GM12878 (cell line): ENCODE results near the gene PGAP6. TPM values are rescaled to one million over a fixed set of nuclear protein-coding genes. Genes with fewer than 3 reads are reported as not detected.

Source experiments
- ATAC-seq: fragments of 200-7000 bp; cut with Tn5 transposase; 3 replicates; pipeline ENCODE4 v1.9.1; 2020; ENCODE audit warnings: mild to moderate bottlenecking, moderate library complexity
- BruUV-seq: library from RNA; stranded (reverse); fragments of 400-500 nt; replicated peaks from 2 replicates; lab custom pipeline; 2021; lab: Mats Ljungman, UMichigan
- CTCF ChIA-PET: fragments of 300-600 bp; sonication (Branson Sonifier 250); formaldehyde crosslinking; extraction: SDS; loops from one replicate; lab custom pipeline; 2021; ENCODE audit warnings: inconsistent platforms; lab: Yijun Ruan, JAX
- POLR2A ChIA-PET: fragments of 350-600 bp; formaldehyde crosslinking; extraction: SDS; loops from one replicate; lab custom pipeline; 2021; ENCODE audit warnings: inconsistent platforms; lab: Charles Lee
- RAD21 ChIA-PET: fragments of 300-600 bp; sonication (Branson Sonifier 250); formaldehyde crosslinking; loops from one replicate; lab custom pipeline; 2023; ENCODE audit warnings: antibody characterized with exemption; ENCODE audit not compliant: unreplicated experiment; lab: Charles Lee
- SMC1A ChIA-PET: fragments of 300-600 bp; sonication (Branson Sonifier 250); formaldehyde crosslinking; loops from one replicate; lab custom pipeline; 2023; ENCODE audit not compliant: unreplicated experiment, uncharacterized antibody; lab: Charles Lee
- DNase-seq: peaks from one replicate; pipeline ENCODE4 v3.0.0-alpha.2; 2011; ENCODE audit warnings: low read depth, low spot score
- FAIRE-seq: peaks from 3 replicates; lab custom pipeline; 2011; peaks lifted over from hg19 to GRCh38; lab: Jason Lieb, UNC
- H2AFZ ChIP-seq: 2 replicates; pipeline ENCODE4 v1.6.0; 2011; ENCODE audit warnings: low read depth, low read length, control low read depth; ENCODE audit not compliant: control insufficient read depth
- H3K27ac ChIP-seq: 2 replicates; pipeline ENCODE4 v1.5.1; 2011; ENCODE audit warnings: control low read depth; ENCODE audit not compliant: control insufficient read depth, insufficient read depth
- H3K27me3 ChIP-seq, 2 experiments: replicated peaks in 1 of 2; 2 replicates each; pipeline versions ENCODE4 v1.6.0 to v1.6.1; 2011; ENCODE audit warnings: low read length in 1 of 2; ENCODE audit not compliant: control insufficient read depth in 2 of 2, insufficient read depth in 2 of 2
- H3K36me3 ChIP-seq, 2 experiments: 2 replicates each; pipeline ENCODE4 v1.5.1; 2011; ENCODE audit warnings: low read length in 1 of 2; ENCODE audit not compliant: control insufficient read depth in 2 of 2, insufficient read depth in 2 of 2
- H3K4me1 ChIP-seq: 2 replicates; pipeline ENCODE4 v1.6.1; 2011; ENCODE audit warnings: mild to moderate bottlenecking, low read length, moderate library complexity, mixed read lengths; ENCODE audit not compliant: control insufficient read depth, insufficient read depth
- H3K4me2 ChIP-seq: 2 replicates; pipeline ENCODE4 v1.6.0; 2011; ENCODE audit warnings: control low read depth; ENCODE audit not compliant: control insufficient read depth, insufficient read depth
- H3K4me3 ChIP-seq: fragments of 200-600 bp; sonication (generic); 2 replicates; pipeline ENCODE4 v1.5.1; 2016
- H3K79me2 ChIP-seq: 2 replicates; pipeline ENCODE4 v1.6.0; 2011; ENCODE audit warnings: low read length; ENCODE audit not compliant: control insufficient read depth, insufficient read depth
- H3K9ac ChIP-seq: 2 replicates; pipeline ENCODE4 v1.8.0; 2011; ENCODE audit warnings: low read length, control low read depth, mixed read lengths; ENCODE audit not compliant: control insufficient read depth, insufficient read depth
- H3K9me3 ChIP-seq: replicated peaks from 3 replicates; pipeline ENCODE4 v1.5.1; 2011; ENCODE audit warnings: mild to moderate bottlenecking, low read length; ENCODE audit not compliant: control insufficient read depth, insufficient read depth
- H4K20me1 ChIP-seq: 2 replicates; pipeline ENCODE4 v1.6.0; 2011; ENCODE audit not compliant: control insufficient read depth, insufficient read depth
- CHD4 ChIP-seq: fragments of 200-600 bp; sonication (generic); IDR thresholded peaks from 2 replicates; pipeline ENCODE4 v1.6.1; 2016; ENCODE audit warnings: mild to moderate bottlenecking
- ETV6 ChIP-seq, 2 experiments: fragments of 450-650 bp in 1 of 2; IDR thresholded peaks in 1 of 2; conservative IDR thresholded peaks in 1 of 2; 2 replicates each; pipeline ENCODE4 v1.6.1; 2014; ENCODE audit warnings: antibody characterized with exemption in 1 of 2, borderline replicate concordance in 1 of 2, low read depth in 1 of 2, mild to moderate bottlenecking in 1 of 2, moderate library complexity in 1 of 2
- HCFC1 ChIP-seq: fragments of 150-350 bp; IDR thresholded peaks from 2 replicates; pipeline ENCODE4 v1.6.1; 2014; ENCODE audit warnings: low read length
- MTA3 ChIP-seq: IDR thresholded peaks from 2 replicates; pipeline ENCODE4 v1.6.1; 2012; ENCODE audit warnings: low read length, inconsistent platforms, borderline replicate concordance
- NBN ChIP-seq: fragments of 450-650 bp; IDR thresholded peaks from 2 replicates; pipeline ENCODE4 v1.6.1; 2016
- NFYB ChIP-seq: IDR thresholded peaks from 2 replicates; pipeline ENCODE4 v1.6.1; 2011; ENCODE audit warnings: low read depth, mild to moderate bottlenecking, low read length, improper control_type of control experiment, moderate library complexity; ENCODE audit not compliant: insufficient read depth
- PRDM15 ChIP-seq: fragments of 450-650 bp; formaldehyde crosslinking; IDR thresholded peaks from 2 replicates; pipeline ENCODE4 v1.4.0; 2020; ENCODE audit warnings: mild to moderate bottlenecking, moderate library complexity
- SMARCA5 ChIP-seq: fragments of 450-650 bp; IDR thresholded peaks from 2 replicates; pipeline ENCODE4 v1.6.1; 2017; ENCODE audit warnings: mild to moderate bottlenecking
- TCF7 ChIP-seq: IDR thresholded peaks from 2 replicates; pipeline ENCODE4 v1.6.1; 2014; ENCODE audit warnings: antibody characterized with exemption, borderline replicate concordance
- WRNIP1 ChIP-seq: IDR thresholded peaks from 2 replicates; pipeline ENCODE4 v1.6.1; 2011; ENCODE audit warnings: low read depth, low read length, improper control_type of control experiment, borderline replicate concordance
- ZNF24 ChIP-seq: fragments of 450-650 bp; IDR thresholded peaks from 2 replicates; pipeline ENCODE4 v1.6.1; 2017; ENCODE audit warnings: antibody characterized with exemption, mild to moderate bottlenecking
- ZNF384 ChIP-seq: IDR thresholded peaks from 2 replicates; pipeline ENCODE4 v1.6.1; 2012; ENCODE audit warnings: low read depth, mild to moderate bottlenecking, low read length, improper control_type of control experiment, borderline replicate concordance
- ZNF592 ChIP-seq: fragments of 450-650 bp; IDR thresholded peaks from 2 replicates; pipeline ENCODE4 v1.6.1; 2017; ENCODE audit warnings: mild to moderate bottlenecking, moderate library complexity
- ZZZ3 ChIP-seq: IDR thresholded peaks from 2 replicates; pipeline ENCODE4 v1.6.1; 2011; ENCODE audit warnings: low read depth; ENCODE audit not compliant: control insufficient read depth, insufficient read length
- WGBS: methylation state at CpG from one replicate; pipeline ENCODE4 v1.1.6; 2016; ENCODE audit warnings: low lambda C conversion rate; ENCODE audit not compliant: insufficient replicate concordance, insufficient coverage; ENCODE audit errors: missing lambda C conversion rate; 5-methylcytosine and 5-hydroxymethylcytosine counted together
- in situ Hi-C: fragments of 300-500 bp; cut with MboI; formaldehyde crosslinking; loops from 9 replicates; pipeline ENCODE4 v1.14.3; 2018; ENCODE audit warnings: mixed read lengths
- intact Hi-C: fragments of 100-400 bp; cut with micrococcal nuclease; formaldehyde crosslinking; loops from one replicate; pipeline ENCODE4 v1.14.2; 2022; ENCODE audit not compliant: unreplicated experiment
- polyA plus RNA-seq, 11 experiments: library from polyadenylated mRNA; depleted of rRNA in 4 of 11; unstranded in 6 of 11; stranded (reverse) in 5 of 11; fragments of >200 nt; fragmentation: Nextera tagmentation in 4 of 11; fragmentation: Illumina TruSeq in 1 of 11; extraction: Ambion mirVana in 4 of 11; extraction: Trizol in 1 of 11; gene quantifications; 1 replicate in 1 of 11; 2 replicates in 10 of 11; pipeline versions ENCODE4 v1.2.1 to v1.2.3, GENCODE V29; 2011 to 2016; ENCODE audit warnings: inconsistent platforms in 2 of 11, missing spikeins in 2 of 11, low read depth in 1 of 11
- total RNA-seq, 4 experiments: library from RNA; depleted of rRNA in 3 of 4; stranded (reverse); fragments of >200 nt in 3 of 4; fragmentation: Illumina TruSeq in 1 of 4; extraction: Trizol in 1 of 4; gene quantifications; 2 replicates each; pipeline versions ENCODE4 v1.2.1 to v1.2.3, GENCODE V29; 2013 to 2021

Gene PGAP6
- total and polyA plus RNA-seq, 10 of the 15 experiments (the other 5 are each of a cell fraction or from before 2014, with no cell fraction given): 0.76 to 48.8 (median 18.4) TPM

GRCh38 chr16:370443-370842 is 11.3 kb downstream of the PGAP6 start, which contains the start of gene MRPL28:
Gene MRPL28, minus strand, starts transcription at chr16:370538. Its CDS starts 320 bp downstream, at chr16:370218.
- DNase-seq (peak; percentile 87), ATAC-seq (peak; percentile 99), FAIRE-seq (peak; percentile 100)
- Histone ChIP-seq H3K79me2 (peaks cover 4% of the 10 kb centered on the region), H3K27me3 (no peaks in the 10 kb centered on the region), H3K9ac (peak within 1 kb of the TSS; percentile 54), H4K20me1 (no peaks in the 10 kb centered on the region), H3K4me3 (peak within 1 kb of the TSS; percentile 65), H3K4me1 (peaks cover 4% of the 10 kb centered on the region; the same call in 1 of the 2 replicates), H3K36me3 (peaks cover 5 to 22% of the 10 kb centered on the region in 2 experiments; a peak in 3 of 4 replicates), H3K9me3 (no peaks in the 10 kb centered on the region), H3K4me2 (peak within 1 kb of the TSS; percentile 79), H2AFZ (peak within 1 kb of the TSS; percentile 22), H3K27ac (peak within 1 kb of the TSS; percentile 61)
- in situ Hi-C loops (no loop called here), intact Hi-C loops (no loop called here)
- WGBS: under 1% methylated on average over 23 of the region's 30 CpGs
- SMC1A ChIA-PET: interaction anchor here (0.9 to 1.4 kb wide), 4 partner anchors 8 to 12 kb away, joined by 3 to 6 read pairs (median 4); no protein-coding TSS in a partner anchor
- CTCF ChIA-PET: interaction anchor here (0.6 to 1.0 kb wide), 6 partner anchors 8 to 273 kb away, joined by 3 to 6 read pairs (median 3); partner anchors contain the start of gene LUC7L
- RAD21 ChIA-PET: interaction anchor here (0.7 to 1.1 kb wide), 6 partner anchors 8 to 263 kb away, joined by 3 to 6 read pairs (median 5); partner anchors contain the start of genes DECR2 and PGAP6
- POLR2A ChIA-PET: interaction anchor here (0.6 to 3.0 kb wide), 11 partner anchors 11 to 317 kb away, joined by 3 to 22 read pairs (median 4); partner anchors contain the start of genes AXIN1, FAM234A, LUC7L and PGAP6
- BruUV-seq: no TSS peak
- no peak for TF ChIP-seq WRNIP1
- TF ChIP-seq ZNF24: no peak
- TF ChIP-seq NFYB: peak; percentile 96
- no peak for TF ChIP-seq SMARCA5
- no peak for TF ChIP-seq TCF7
- TF ChIP-seq HCFC1: peak; percentile 51
- TF ChIP-seq ZZZ3: no peak
- TF ChIP-seq NBN: no peak
- TF ChIP-seq ETV6 (conservative IDR thresholded peaks at IDR 0.05 in 1 of 2, IDR thresholded peaks at IDR 0.05 in 1 of 2; ENCODE audit: borderline replicate concordance in 1 of 2, low read depth in 1 of 2): no peak
- TF ChIP-seq MTA3: no peak
- TF ChIP-seq ZNF592: no peak
- TF ChIP-seq ZNF384: no peak
- TF ChIP-seq PRDM15 (CRISPR knock-in tag): no peak
- no peak for TF ChIP-seq CHD4
